ENCODE data around the gene TTC1. TPM values are rescaled to one million over a fixed set of nuclear protein-coding genes. Genes with fewer than 3 reads are reported as not detected.

Gene TTC1
- total RNA-seq, 1 donor from 2014 or later = 50.3 TPM

DNA sequence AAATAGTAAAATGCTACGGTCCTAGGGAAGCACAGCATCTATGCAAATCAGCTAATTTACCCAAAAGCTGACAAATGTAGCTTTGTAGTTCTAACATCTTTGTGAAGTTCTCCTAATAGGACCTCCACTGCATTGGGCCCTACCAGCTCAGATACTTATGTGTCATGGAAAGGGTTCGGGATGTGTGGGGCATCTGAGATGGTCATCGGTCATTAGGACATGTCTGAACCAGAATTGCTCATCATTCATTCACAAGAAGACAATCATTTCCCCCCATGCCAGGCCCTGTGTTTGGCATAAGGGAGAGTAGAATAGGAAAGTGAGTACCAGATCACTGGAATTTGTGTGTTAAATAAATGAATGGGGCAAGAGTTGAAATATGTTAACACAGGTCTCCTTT, 74.6 kb downstream of the TTC1 start:
- TF ChIP-seq CTCF (conservative IDR thresholded peaks at IDR 0.05; ENCODE audit: low read depth, low read length) = no peak
- H3K4me3 ChIP-seq (ENCODE audit: low read depth, low read length) = no peak overlapping the region
- no peak for DNase-seq (ENCODE audit: low read depth)

DNA sequence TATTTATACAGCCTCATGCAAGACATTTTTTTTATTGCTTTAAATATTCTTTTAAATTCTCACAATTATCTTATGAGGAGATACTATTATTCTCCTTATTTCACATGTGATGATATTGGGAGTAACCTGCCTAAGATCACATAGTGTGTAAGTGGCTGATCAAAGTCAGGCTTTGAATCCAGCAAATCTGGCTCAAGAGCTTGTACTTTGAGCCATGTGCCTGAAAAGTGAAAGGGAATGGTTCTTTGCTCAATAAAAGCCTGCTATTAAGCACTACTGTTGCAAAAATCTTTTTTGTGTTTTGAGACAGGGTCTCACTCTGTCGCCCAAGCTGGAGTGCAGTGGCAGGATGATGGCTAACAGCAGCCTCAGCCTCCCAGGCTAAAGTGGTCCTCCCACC, 75.2 kb downstream of the TTC1 start:
- no peak for TF ChIP-seq CTCF (conservative IDR thresholded peaks at IDR 0.05; ENCODE audit: low read depth, low read length)
- no peak for DNase-seq (ENCODE audit: low read depth)
- H3K4me3 ChIP-seq (ENCODE audit: low read depth, low read length) = no peak overlapping the region

DNA sequence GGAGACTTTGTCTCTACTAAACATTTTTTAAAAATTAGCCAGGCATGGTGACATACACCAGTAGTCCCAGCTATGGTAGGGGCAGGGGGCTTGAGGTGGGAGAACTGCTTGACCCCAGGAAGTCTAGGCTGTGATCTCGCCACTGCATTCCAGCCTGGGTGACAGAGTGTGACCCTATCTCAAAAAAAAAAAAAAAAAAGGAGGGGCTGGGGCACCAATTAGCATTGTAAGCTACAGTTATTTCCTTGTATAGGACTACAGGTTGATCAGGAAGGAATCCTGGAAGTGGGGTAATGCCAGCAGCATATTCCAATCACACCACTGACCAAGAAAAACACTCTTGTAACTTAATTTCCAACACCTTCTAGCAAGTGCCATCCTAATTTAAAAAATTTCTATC, 78.3 kb downstream of the TTC1 start:
- TF ChIP-seq CTCF (conservative IDR thresholded peaks at IDR 0.05; ENCODE audit: low read depth, low read length) = no peak
- no peak overlapping the region for H3K4me3 ChIP-seq (ENCODE audit: low read depth, low read length)
- DNase-seq (ENCODE audit: low read depth) = no peak

DNA sequence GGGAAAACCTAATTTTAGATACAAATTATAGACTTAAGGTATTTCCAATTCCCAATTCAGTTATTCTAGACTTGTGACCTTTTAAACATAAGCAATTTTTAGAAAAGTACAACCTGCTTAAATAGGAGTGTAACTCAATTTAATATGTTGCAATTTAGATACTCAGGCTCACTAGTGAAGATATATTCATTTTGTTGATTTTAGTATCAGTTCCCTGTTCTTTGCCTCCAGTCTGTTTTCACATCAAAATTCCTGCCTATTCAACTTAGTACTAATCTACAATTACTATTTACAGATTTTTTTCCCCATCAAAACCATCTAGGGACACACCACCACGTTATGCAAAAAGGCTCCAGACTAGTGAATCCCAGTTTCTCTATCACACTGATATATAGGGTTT, 79.9 kb downstream of the TTC1 start:
- no peak for DNase-seq (ENCODE audit: low read depth)
- TF ChIP-seq CTCF (conservative IDR thresholded peaks at IDR 0.05; ENCODE audit: low read depth, low read length) = no peak
- H3K4me3 ChIP-seq (ENCODE audit: low read depth, low read length) = no peak overlapping the region

DNA sequence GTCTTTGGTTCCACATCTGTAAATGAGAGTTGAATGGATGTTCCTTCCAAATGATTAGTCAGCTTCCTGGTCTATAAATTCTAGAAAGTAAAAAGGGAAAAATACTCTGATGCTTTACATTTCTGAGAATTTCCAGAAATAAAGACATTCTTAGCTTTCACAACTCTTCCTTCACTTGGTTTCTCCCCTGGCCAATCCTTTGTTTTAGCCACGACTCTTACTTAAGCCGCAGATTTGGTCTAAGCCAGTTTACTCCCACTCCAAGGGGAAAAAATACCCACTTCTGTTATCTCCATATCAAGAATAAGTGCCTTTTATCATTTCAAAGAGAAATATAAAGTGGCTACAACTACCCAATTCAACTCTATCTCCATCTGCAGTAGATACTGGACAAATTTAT, 80.6 kb downstream of the TTC1 start:
- TF ChIP-seq CTCF (conservative IDR thresholded peaks at IDR 0.05; ENCODE audit: low read depth, low read length) = no peak

DNA sequence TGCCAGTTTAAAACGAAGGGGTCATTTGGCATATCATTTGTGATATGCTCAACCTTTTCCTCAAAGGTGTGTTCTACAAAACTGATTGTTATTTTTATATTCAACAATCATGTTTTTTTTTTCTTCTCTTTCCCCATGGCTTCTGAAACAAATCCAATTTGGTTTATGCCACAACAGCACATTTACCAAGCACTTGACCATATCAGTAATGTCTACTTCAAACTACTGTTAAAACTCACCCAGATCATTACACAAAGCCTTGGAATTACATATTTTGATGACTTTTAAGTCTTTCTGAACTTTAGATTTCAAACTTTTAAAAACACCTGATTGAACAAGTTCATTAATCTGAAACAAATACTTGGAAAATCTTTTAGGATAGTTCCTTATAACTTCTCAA, 81.1 kb downstream of the TTC1 start:
- TF ChIP-seq CTCF (conservative IDR thresholded peaks at IDR 0.05; ENCODE audit: low read depth, low read length) = no peak
- no peak overlapping the region for H3K4me3 ChIP-seq (ENCODE audit: low read depth, low read length)

More for the DNA sequence above, 80.6 kb downstream of the TTC1 start:
- no peak for DNase-seq (ENCODE audit: low read depth)
- no peak overlapping the region for H3K4me3 ChIP-seq (ENCODE audit: low read depth, low read length)

GRCh38 chr5:160092514-160092913, 83.6 kb downstream of the TTC1 start:
- H3K4me3 ChIP-seq (ENCODE audit: low read depth, low read length) = no peak overlapping the region
- TF ChIP-seq CTCF (conservative IDR thresholded peaks at IDR 0.05; ENCODE audit: low read depth, low read length) = no peak
- DNase-seq (ENCODE audit: low read depth) = no peak

More for the DNA sequence above, 81.1 kb downstream of the TTC1 start:
- no peak for DNase-seq (ENCODE audit: low read depth)
